ENCODE data around the gene RASA4.
"Not testable (repeated sequence)": the region's sequence is repeated elsewhere in the genome, so short reads cannot be mapped to it uniquely, and the experiment has no call there.

The RASA4 gene

GRCh38 chr7:102544372-102544771, 72.2 kb downstream of the RASA4 start:
- not testable (repeated sequence) for H3K27ac ChIP-seq

- H3K27ac ChIP-seq, result not testable (repeated sequence)
Observed at GRCh38 chr7:102543596-102543995, 73.0 kb downstream of the RASA4 start, which contains the start of gene UPK3BL2. Gene UPK3BL2 (minus strand): TSS chr7:102543696. CDS start chr7:102543636, 60 bp downstream.

GRCh38 chr7:102542771-102543170, 73.8 kb downstream of the RASA4 start:
- H3K27ac ChIP-seq, result not testable (repeated sequence)

GRCh38 chr7:102542083-102542482, 74.5 kb downstream of the RASA4 start:
- H3K27ac ChIP-seq, result not testable (repeated sequence)

GRCh38 chr7:102540604-102541003, 76.0 kb downstream of the RASA4 start:
- H3K27ac ChIP-seq, result not testable (repeated sequence)

- not testable (repeated sequence) for H3K27ac ChIP-seq
Observed at GRCh38 chr7:102535062-102535615, 81.4 kb downstream of the RASA4 start.

GRCh38 chr7:102532127-102532526, 84.4 kb downstream of the RASA4 start:
- H3K27ac ChIP-seq, result not testable (repeated sequence)

- H3K27ac ChIP-seq, result not testable (repeated sequence)
Observed at GRCh38 chr7:102531583-102531982, 85.0 kb downstream of the RASA4 start.

GRCh38 chr7:102527822-102528793, 88.4 kb downstream of the RASA4 start:
- not testable (repeated sequence) for H3K27ac ChIP-seq

- H3K27ac ChIP-seq, result not testable (repeated sequence)
Observed at GRCh38 chr7:102527182-102527581, 89.4 kb downstream of the RASA4 start.

GRCh38 chr7:102524803-102525202, 91.8 kb downstream of the RASA4 start:
- H3K27ac ChIP-seq, result not testable (repeated sequence)

All from VCaP (cell line).